Astrocyte (in vitro differentiated cells and primary cell): ENCODE measurements around the gene ADGRG6. TPM values are rescaled to one million over a fixed set of nuclear protein-coding genes. Genes with fewer than 3 reads are reported as not detected.

Experiments
- DNase-seq: peaks from one replicate; pipeline ENCODE4 v3.0.0-alpha.2; 2010; ENCODE audit warnings: low read depth
- FAIRE-seq: peaks from 2 replicates; lab custom pipeline; 2011; peaks lifted over from hg19 to GRCh38; lab: Jason Lieb, UNC
- H2AFZ ChIP-seq: 2 replicates; pipeline ENCODE4 v1.6.0; 2012; ENCODE audit warnings: low read depth, low read length, inconsistent platforms
- H3K27ac ChIP-seq: 2 replicates; pipeline ENCODE4 v1.5.1; 2011; ENCODE audit warnings: low read depth, low read length, inconsistent platforms
- H3K27me3 ChIP-seq: 2 replicates; pipeline ENCODE4 v1.6.0; 2011; ENCODE audit warnings: low read length, inconsistent platforms; ENCODE audit not compliant: insufficient read depth
- H3K36me3 ChIP-seq: 2 replicates; pipeline ENCODE4 v1.5.1; 2011; ENCODE audit warnings: low read length, inconsistent platforms; ENCODE audit not compliant: insufficient read depth
- H3K4me1 ChIP-seq: 2 replicates; pipeline ENCODE4 v1.5.1; 2011; ENCODE audit warnings: low read length, inconsistent platforms; ENCODE audit not compliant: insufficient read depth
- H3K4me2 ChIP-seq: 2 replicates; pipeline ENCODE4 v1.6.0; 2012; ENCODE audit warnings: low read length, inconsistent platforms
- H3K4me3 ChIP-seq: 2 replicates; pipeline ENCODE4 v1.5.1; 2011; ENCODE audit warnings: low read depth, mild to moderate bottlenecking, low read length, inconsistent platforms; ENCODE audit not compliant: insufficient read depth
- H3K79me2 ChIP-seq: 2 replicates; pipeline ENCODE4 v1.6.0; 2012; ENCODE audit warnings: mild to moderate bottlenecking, low read length, inconsistent platforms; ENCODE audit not compliant: insufficient read depth
- H3K9ac ChIP-seq: 2 replicates; pipeline ENCODE4 v1.6.0; 2012; ENCODE audit warnings: mild to moderate bottlenecking, low read length, inconsistent platforms
- H3K9me3 ChIP-seq: 2 replicates; pipeline ENCODE4 v1.5.1; 2012; ENCODE audit warnings: low read depth, mild to moderate bottlenecking, low read length, inconsistent platforms; ENCODE audit not compliant: insufficient read depth
- H4K20me1 ChIP-seq: 2 replicates; pipeline ENCODE4 v1.6.0; 2012; ENCODE audit warnings: low read length, inconsistent platforms; ENCODE audit not compliant: insufficient read depth
- H3K27ac Mint-ChIP-seq: one replicate; pipeline ENCODE4 v1.8.0; 2021; ENCODE audit warnings: mild to moderate bottlenecking, mixed read lengths; ENCODE audit not compliant: unreplicated experiment
- H3K27me3 Mint-ChIP-seq: one replicate; pipeline ENCODE4 v1.8.0; 2021; ENCODE audit warnings: low read depth, mixed read lengths; ENCODE audit not compliant: unreplicated experiment
- H3K36me3 Mint-ChIP-seq: one replicate; pipeline ENCODE4 v1.8.0; 2021; ENCODE audit warnings: low read depth, mixed read lengths; ENCODE audit not compliant: unreplicated experiment
- H3K4me1 Mint-ChIP-seq: one replicate; pipeline ENCODE4 v1.8.0; 2021; ENCODE audit warnings: low read depth, mixed read lengths; ENCODE audit not compliant: unreplicated experiment
- H3K4me3 Mint-ChIP-seq: one replicate; pipeline ENCODE4 v1.8.0; 2021; ENCODE audit warnings: mild to moderate bottlenecking, moderate library complexity, mixed read lengths; ENCODE audit not compliant: unreplicated experiment
- H3K9me3 Mint-ChIP-seq: one replicate; pipeline ENCODE4 v1.8.0; 2021; ENCODE audit warnings: mild to moderate bottlenecking, mixed read lengths; ENCODE audit not compliant: unreplicated experiment
- EZH2 ChIP-seq: IDR thresholded peaks from 2 replicates; pipeline ENCODE4 v1.6.1; 2012; ENCODE audit warnings: mild to moderate bottlenecking, low read length, inconsistent platforms; ENCODE audit not compliant: insufficient read depth
- total RNA-seq: library from RNA; stranded (reverse); gene quantifications from 2 replicates; pipeline ENCODE4 v1.2.1, GENCODE V29; 2021
- TF ChIP-seq, protein P1 (sequence below): IDR thresholded peaks from 2 replicates; pipeline ENCODE4 v1.5.1; 2011; ENCODE audit warnings: low read depth, mild to moderate bottlenecking, inconsistent platforms, low read length, moderate library complexity; ENCODE audit not compliant: insufficient read depth

Gene ADGRG6
- total RNA-seq, 1 donor from 2014 or later = 98.2 TPM

DNA sequence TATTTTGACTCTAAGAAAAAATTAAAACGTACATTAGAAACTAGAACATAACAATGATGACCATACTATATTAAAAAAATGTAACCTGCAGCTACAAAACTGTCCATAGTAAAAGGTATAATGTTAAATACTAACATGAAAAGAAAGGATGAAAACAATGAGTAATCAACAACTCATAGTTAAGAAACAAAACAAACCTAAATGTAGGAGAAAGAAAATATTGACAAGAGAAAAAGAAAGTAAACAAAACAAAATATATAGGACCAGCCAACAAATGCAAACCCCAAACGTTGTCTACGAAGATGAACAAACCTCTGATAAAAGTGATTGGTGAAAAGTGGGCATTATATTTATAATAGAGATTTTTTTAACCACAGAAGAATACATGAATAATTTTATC lies 41.1 kb upstream of the ADGRG6 start:
- Histone ChIP-seq H3K27ac (no peak overlapping the region), H3K27me3 (no peaks in the 10 kb centered on the region), H3K79me2 (no peaks in the 10 kb centered on the region), H3K9ac (no peak overlapping the region), H3K4me1 (no peaks in the 10 kb centered on the region), H4K20me1 (no peaks in the 10 kb centered on the region), H3K4me3 (no peak overlapping the region), H2AFZ (no peak overlapping the region), H3K9me3 (no peaks in the 10 kb centered on the region), H3K4me2 (no peak overlapping the region), H3K36me3 (no peaks in the 10 kb centered on the region)
- Mint-ChIP-seq H3K27me3 (no peaks in the 10 kb centered on the region), H3K36me3 (no peaks in the 10 kb centered on the region), H3K4me3 (no peak overlapping the region), H3K9me3 (peaks cover 2% of the 10 kb centered on the region), H3K27ac (no peak overlapping the region), H3K4me1 (no peaks in the 10 kb centered on the region)
- FAIRE-seq (no peak), DNase-seq (no peak)
- TF ChIP-seq, protein P1, sequence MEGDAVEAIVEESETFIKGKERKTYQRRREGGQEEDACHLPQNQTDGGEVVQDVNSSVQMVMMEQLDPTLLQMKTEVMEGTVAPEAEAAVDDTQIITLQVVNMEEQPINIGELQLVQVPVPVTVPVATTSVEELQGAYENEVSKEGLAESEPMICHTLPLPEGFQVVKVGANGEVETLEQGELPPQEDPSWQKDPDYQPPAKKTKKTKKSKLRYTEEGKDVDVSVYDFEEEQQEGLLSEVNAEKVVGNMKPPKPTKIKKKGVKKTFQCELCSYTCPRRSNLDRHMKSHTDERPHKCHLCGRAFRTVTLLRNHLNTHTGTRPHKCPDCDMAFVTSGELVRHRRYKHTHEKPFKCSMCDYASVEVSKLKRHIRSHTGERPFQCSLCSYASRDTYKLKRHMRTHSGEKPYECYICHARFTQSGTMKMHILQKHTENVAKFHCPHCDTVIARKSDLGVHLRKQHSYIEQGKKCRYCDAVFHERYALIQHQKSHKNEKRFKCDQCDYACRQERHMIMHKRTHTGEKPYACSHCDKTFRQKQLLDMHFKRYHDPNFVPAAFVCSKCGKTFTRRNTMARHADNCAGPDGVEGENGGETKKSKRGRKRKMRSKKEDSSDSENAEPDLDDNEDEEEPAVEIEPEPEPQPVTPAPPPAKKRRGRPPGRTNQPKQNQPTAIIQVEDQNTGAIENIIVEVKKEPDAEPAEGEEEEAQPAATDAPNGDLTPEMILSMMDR = no peak

DNA sequence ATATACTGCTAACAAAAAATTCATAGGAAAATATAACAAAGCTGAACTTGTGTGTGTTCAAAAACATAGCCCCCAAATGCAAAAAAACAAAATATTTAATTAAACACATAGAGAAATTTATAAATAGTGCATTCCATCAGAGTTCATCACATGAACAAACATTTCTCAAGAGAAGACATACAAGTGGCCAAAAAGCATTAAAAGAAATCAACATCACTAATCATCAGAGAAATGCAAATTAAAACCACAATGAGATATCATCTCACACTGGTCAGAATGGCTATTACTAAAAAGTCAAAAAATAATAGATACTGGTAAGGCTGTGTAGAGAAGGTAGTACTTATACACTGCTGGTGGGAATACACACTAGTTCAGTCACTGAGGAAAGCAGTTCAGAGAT lies 39.6 kb upstream of the ADGRG6 start:
- no peak overlapping the region for H3K27ac ChIP-seq
- H3K9me3 ChIP-seq = no peaks in the 10 kb centered on the region
- H3K27me3 Mint-ChIP-seq = no peaks in the 10 kb centered on the region
- no peak for FAIRE-seq
- no peaks in the 10 kb centered on the region for H3K36me3 Mint-ChIP-seq
- H3K9ac ChIP-seq = no peak overlapping the region
- no peak for DNase-seq
- no peaks in the 10 kb centered on the region for H3K36me3 ChIP-seq
- H4K20me1 ChIP-seq = no peaks in the 10 kb centered on the region
- H3K27me3 ChIP-seq = no peaks in the 10 kb centered on the region
- H3K9me3 Mint-ChIP-seq = no peaks in the 10 kb centered on the region
- no peak for TF ChIP-seq EZH2
- TF ChIP-seq, protein P1 = no peak
- no peaks in the 10 kb centered on the region for H3K79me2 ChIP-seq
- no peaks in the 10 kb centered on the region for H3K4me1 ChIP-seq
- H2AFZ ChIP-seq = no peak overlapping the region
- no peaks in the 10 kb centered on the region for H3K4me1 Mint-ChIP-seq
- H3K4me2 ChIP-seq = no peak overlapping the region
- no peak overlapping the region for H3K4me3 ChIP-seq
- no peak overlapping the region for H3K27ac Mint-ChIP-seq
- H3K4me3 Mint-ChIP-seq = no peak overlapping the region

DNA sequence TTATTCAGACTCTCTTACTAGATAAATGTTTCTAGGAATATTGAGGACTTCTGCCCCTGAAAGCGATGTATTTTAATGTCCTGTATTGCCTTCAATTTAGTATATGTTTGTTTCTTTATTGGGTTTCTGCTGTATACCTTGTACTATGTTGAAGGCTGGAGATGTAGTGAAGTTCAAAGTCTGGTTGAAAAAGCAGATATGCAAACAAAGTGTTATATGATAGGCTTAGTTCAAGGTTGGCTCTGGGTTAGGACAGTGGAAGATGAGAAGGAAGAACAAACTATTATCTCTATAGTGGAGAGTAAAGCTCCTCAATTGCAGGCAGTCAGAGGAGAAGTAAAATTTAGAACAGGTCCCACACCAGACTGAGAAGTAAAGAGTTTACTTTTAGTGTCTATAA lies 36.3 kb upstream of the ADGRG6 start:
- H3K9me3 ChIP-seq = no peaks in the 10 kb centered on the region
- H3K27me3 ChIP-seq = no peaks in the 10 kb centered on the region
- H3K9me3 Mint-ChIP-seq = no peaks in the 10 kb centered on the region
- DNase-seq (no peak), FAIRE-seq (no peak)
- no peak overlapping the region for H3K4me3 ChIP-seq
- TF ChIP-seq EZH2 = no peak
- TF ChIP-seq, protein P1 = no peak
- no peak overlapping the region for H3K4me2 ChIP-seq
- H3K4me1 ChIP-seq = no peaks in the 10 kb centered on the region
- no peaks in the 10 kb centered on the region for H3K36me3 Mint-ChIP-seq
- no peaks in the 10 kb centered on the region for H3K36me3 ChIP-seq
- H3K27ac ChIP-seq = no peak overlapping the region
- no peak overlapping the region for H3K9ac ChIP-seq
- H4K20me1 ChIP-seq = no peaks in the 10 kb centered on the region
- no peaks in the 10 kb centered on the region for H3K4me1 Mint-ChIP-seq
- no peak overlapping the region for H2AFZ ChIP-seq
- no peak overlapping the region for H3K27ac Mint-ChIP-seq
- H3K79me2 ChIP-seq = no peaks in the 10 kb centered on the region
- no peaks in the 10 kb centered on the region for H3K27me3 Mint-ChIP-seq
- H3K4me3 Mint-ChIP-seq = no peak overlapping the region
